Caco-2 (cell line): ENCODE results near the gene MCC. TPM values are rescaled to one million over a fixed set of nuclear protein-coding genes. Genes with fewer than 3 reads are reported as not detected.

Experiments used
- BruUV-seq: library from RNA; stranded (reverse); fragments of 400-500 nt; replicated peaks from 2 replicates; lab custom pipeline; 2021; lab: Mats Ljungman, UMichigan
- CTCF ChIA-PET: fragments of 300-600 bp; sonication (Branson Sonifier 250); formaldehyde crosslinking; loops from one replicate; lab custom pipeline; 2022; ENCODE audit warnings: antibody characterized with exemption; lab: Charles Lee
- POLR2A ChIA-PET: fragments of 300-600 bp; sonication (Branson Sonifier 250); formaldehyde crosslinking; loops from one replicate; lab custom pipeline; 2022; ENCODE audit warnings: antibody characterized with exemption; lab: Charles Lee
- DNase-seq, 2 experiments: peaks; one replicate each; pipeline versions ENCODE4 v3.0.0 to v3.0.0-alpha.2; 2020 to 2022
- H3K27me3 ChIP-seq: replicated peaks from 2 replicates; pipeline ENCODE4 v1.6.0; 2011; ENCODE audit warnings: low read length; ENCODE audit not compliant: control insufficient read depth, insufficient read depth
- H3K36me3 ChIP-seq: 2 replicates; pipeline ENCODE4 v1.5.1; 2011; ENCODE audit warnings: low read length; ENCODE audit not compliant: control insufficient read depth, insufficient read depth
- H3K4me1 ChIP-seq: fragments of 250-450 bp; sonication (Bioruptor Pico); 2 replicates; pipeline ENCODE4 v1.5.1; 2020; ENCODE audit warnings: mild to moderate bottlenecking
- H3K4me3 ChIP-seq: 2 replicates; pipeline ENCODE4 v1.5.1; 2011; ENCODE audit warnings: low read depth, mild to moderate bottlenecking, control low read depth, low read length
- H3K9me3 ChIP-seq: fragments of 250-450 bp; sonication (Bioruptor Pico); 2 replicates; pipeline ENCODE4 v1.5.1; 2020; ENCODE audit warnings: mild to moderate bottlenecking, moderate library complexity
- H3K27ac Mint-ChIP-seq: one replicate; pipeline ENCODE4 v1.8.0; 2022; ENCODE audit warnings: mixed read lengths; ENCODE audit not compliant: unreplicated experiment
- H3K27me3 Mint-ChIP-seq: one replicate; pipeline ENCODE4 v1.8.0; 2022; ENCODE audit warnings: mixed read lengths; ENCODE audit not compliant: insufficient read depth, unreplicated experiment
- H3K36me3 Mint-ChIP-seq: one replicate; pipeline ENCODE4 v1.8.0; 2022; ENCODE audit warnings: mild to moderate bottlenecking, mixed read lengths; ENCODE audit not compliant: insufficient read depth, unreplicated experiment
- H3K4me1 Mint-ChIP-seq: one replicate; pipeline ENCODE4 v1.8.0; 2022; ENCODE audit warnings: low read depth, mixed read lengths; ENCODE audit not compliant: unreplicated experiment
- H3K4me3 Mint-ChIP-seq: one replicate; pipeline ENCODE4 v1.8.0; 2022; ENCODE audit warnings: mild to moderate bottlenecking, moderate library complexity, mixed read lengths; ENCODE audit not compliant: unreplicated experiment
- H3K9me3 Mint-ChIP-seq: one replicate; pipeline ENCODE4 v1.8.0; 2022; ENCODE audit warnings: mixed read lengths; ENCODE audit not compliant: unreplicated experiment
- intact Hi-C: fragments of 100-400 bp; cut with micrococcal nuclease; formaldehyde crosslinking; loops from one replicate; pipeline ENCODE4 v1.10.0; 2022; ENCODE audit not compliant: unreplicated experiment
- total RNA-seq: library from RNA; stranded (reverse); gene quantifications from 2 replicates; pipeline ENCODE4 v1.2.3, GENCODE V29; 2022
- TF ChIP-seq, protein P1 (sequence below), 2 experiments: fragments of 200-600 bp in 1 of 2; IDR thresholded peaks; 1 replicate in 1 of 2; 2 replicates in 1 of 2; pipeline versions ENCODE4 v1.5.1 to v1.8.0; 2011 to 2022; ENCODE audit warnings: antibody characterized with exemption in 1 of 2, control low read depth in 1 of 2, inconsistent platforms in 1 of 2, low read depth in 1 of 2, low read length in 1 of 2, mild to moderate bottlenecking in 1 of 2, moderate library complexity in 1 of 2; ENCODE audit not compliant: insufficient read depth in 1 of 2, severe bottlenecking in 1 of 2, unreplicated experiment in 1 of 2

The MCC gene
- total RNA-seq, 1 experiment from 2014 or later, result 0.09 TPM

DNA sequence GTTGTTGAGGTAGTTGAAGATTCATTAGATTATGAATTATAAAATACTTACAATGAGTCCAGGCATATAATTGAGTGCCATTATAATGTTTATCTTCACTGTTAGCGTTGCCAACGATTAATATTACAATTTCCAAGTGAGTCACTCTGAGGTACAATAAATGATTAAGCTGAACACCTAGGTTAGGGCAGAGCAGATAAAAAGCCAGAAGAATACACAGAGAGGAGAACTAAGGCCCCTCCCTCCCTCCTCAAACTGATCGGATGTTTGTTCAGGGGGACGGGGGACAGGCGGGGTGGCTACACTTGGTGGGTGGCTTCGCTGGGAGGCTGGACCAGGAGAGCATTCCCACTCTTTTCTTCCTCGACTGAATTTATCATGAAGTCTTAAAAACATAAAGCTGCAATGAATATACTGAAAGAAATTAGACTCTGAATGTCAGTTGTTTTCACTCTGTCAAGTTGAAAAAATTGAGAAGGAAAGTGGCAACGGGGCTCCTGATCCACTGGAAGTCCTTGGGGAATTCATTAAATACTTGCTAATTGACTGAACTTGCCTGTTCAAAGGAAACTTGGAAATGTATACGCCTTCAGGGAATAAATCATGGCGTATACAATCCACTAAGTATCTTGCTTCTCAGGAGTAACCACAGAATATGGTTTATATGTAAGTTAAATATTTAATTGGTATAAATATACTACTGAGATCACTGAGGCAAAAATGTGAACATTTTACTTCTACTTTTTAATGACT is 251.5 kb downstream of the MCC start:
- Mint-ChIP-seq H3K27ac (no peak overlapping the region), H3K27me3 (peaks cover 26% of the 10 kb centered on the region), H3K4me3 (no peak overlapping the region), H3K36me3 (no peaks in the 10 kb centered on the region), H3K9me3 (no peaks in the 10 kb centered on the region), H3K4me1 (no peaks in the 10 kb centered on the region)
- POLR2A ChIA-PET, result no interaction called here
- no peak overlapping the region for H3K4me3 ChIP-seq
- no TSS peak for BruUV-seq
- TF ChIP-seq, protein P1, sequence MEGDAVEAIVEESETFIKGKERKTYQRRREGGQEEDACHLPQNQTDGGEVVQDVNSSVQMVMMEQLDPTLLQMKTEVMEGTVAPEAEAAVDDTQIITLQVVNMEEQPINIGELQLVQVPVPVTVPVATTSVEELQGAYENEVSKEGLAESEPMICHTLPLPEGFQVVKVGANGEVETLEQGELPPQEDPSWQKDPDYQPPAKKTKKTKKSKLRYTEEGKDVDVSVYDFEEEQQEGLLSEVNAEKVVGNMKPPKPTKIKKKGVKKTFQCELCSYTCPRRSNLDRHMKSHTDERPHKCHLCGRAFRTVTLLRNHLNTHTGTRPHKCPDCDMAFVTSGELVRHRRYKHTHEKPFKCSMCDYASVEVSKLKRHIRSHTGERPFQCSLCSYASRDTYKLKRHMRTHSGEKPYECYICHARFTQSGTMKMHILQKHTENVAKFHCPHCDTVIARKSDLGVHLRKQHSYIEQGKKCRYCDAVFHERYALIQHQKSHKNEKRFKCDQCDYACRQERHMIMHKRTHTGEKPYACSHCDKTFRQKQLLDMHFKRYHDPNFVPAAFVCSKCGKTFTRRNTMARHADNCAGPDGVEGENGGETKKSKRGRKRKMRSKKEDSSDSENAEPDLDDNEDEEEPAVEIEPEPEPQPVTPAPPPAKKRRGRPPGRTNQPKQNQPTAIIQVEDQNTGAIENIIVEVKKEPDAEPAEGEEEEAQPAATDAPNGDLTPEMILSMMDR (IDR thresholded peaks at IDR 0.05; ENCODE audit: insufficient read depth in 1 of 2, low read depth in 1 of 2, low read length in 1 of 2, severe bottlenecking in 1 of 2, unreplicated experiment in 1 of 2), result no peak
- intact Hi-C loops, result no loop called here
- H3K27me3 ChIP-seq, result no peaks in the 10 kb centered on the region; the same call in 1 of the 2 replicates
- H3K9me3 ChIP-seq, result no peaks in the 10 kb centered on the region
- H3K4me1 ChIP-seq, result no peaks in the 10 kb centered on the region
- no peaks in the 10 kb centered on the region for H3K36me3 ChIP-seq
- CTCF ChIA-PET, result no interaction called here
- DNase-seq, result no peak

DNA sequence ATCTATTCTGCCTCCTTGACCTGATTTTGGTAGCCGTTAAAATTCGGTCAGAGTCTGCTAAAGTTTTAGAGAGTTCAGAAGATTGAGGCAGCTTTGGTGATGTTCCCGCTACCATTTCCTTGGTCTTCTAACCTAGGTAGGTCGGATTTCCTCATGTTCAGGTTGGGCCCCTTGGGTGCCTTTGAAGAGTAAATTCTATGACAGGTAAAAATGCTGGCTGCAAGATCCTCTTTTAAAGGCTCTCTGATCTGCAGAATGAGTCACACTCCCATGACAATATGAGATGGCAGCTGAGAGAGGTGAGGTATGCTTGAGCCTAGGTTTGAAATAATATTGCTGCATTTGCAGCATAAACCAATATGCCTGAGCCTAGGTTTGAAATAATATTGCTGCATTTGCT is 252.4 kb downstream of the MCC start:
- Histone ChIP-seq H3K4me3 (no peak overlapping the region), H3K4me1 (no peaks in the 10 kb centered on the region), H3K36me3 (no peaks in the 10 kb centered on the region), H3K27me3 (no peaks in the 10 kb centered on the region), H3K9me3 (no peaks in the 10 kb centered on the region)
- no peak overlapping the region for H3K4me3 Mint-ChIP-seq
- H3K9me3 Mint-ChIP-seq, result no peaks in the 10 kb centered on the region
- ChIA-PET CTCF (no interaction called here), POLR2A (no interaction called here)
- BruUV-seq, result no TSS peak
- H3K4me1 Mint-ChIP-seq, result no peaks in the 10 kb centered on the region
- peaks cover 27% of the 10 kb centered on the region for H3K27me3 Mint-ChIP-seq
- no peak overlapping the region for H3K27ac Mint-ChIP-seq
- TF ChIP-seq, protein P1 (IDR thresholded peaks at IDR 0.05; ENCODE audit: insufficient read depth in 1 of 2, low read depth in 1 of 2, low read length in 1 of 2, severe bottlenecking in 1 of 2, unreplicated experiment in 1 of 2), result no peak
- H3K36me3 Mint-ChIP-seq, result no peaks in the 10 kb centered on the region
- DNase-seq, result no peak
- intact Hi-C loops, result no loop called here

GRCh38 chr5:113234546-113234945 is 253.7 kb downstream of the MCC start:
- no peaks in the 10 kb centered on the region for H3K27me3 ChIP-seq
- no peaks in the 10 kb centered on the region for H3K4me1 Mint-ChIP-seq
- intact Hi-C loops, result no loop called here
- no peak overlapping the region for H3K4me3 Mint-ChIP-seq
- CTCF ChIA-PET, result no interaction called here
- no peaks in the 10 kb centered on the region for H3K36me3 Mint-ChIP-seq
- no peaks in the 10 kb centered on the region for H3K9me3 Mint-ChIP-seq
- no peak for DNase-seq
- H3K27ac Mint-ChIP-seq, result no peak overlapping the region
- H3K4me3 ChIP-seq, result no peak overlapping the region
- POLR2A ChIA-PET, result no interaction called here
- BruUV-seq, result no TSS peak
- H3K4me1 ChIP-seq, result no peaks in the 10 kb centered on the region
- H3K27me3 Mint-ChIP-seq, result peaks cover 28% of the 10 kb centered on the region
- H3K9me3 ChIP-seq, result no peaks in the 10 kb centered on the region
- TF ChIP-seq, protein P1 (IDR thresholded peaks at IDR 0.05; ENCODE audit: insufficient read depth in 1 of 2, low read depth in 1 of 2, low read length in 1 of 2, severe bottlenecking in 1 of 2, unreplicated experiment in 1 of 2), result no peak
- H3K36me3 ChIP-seq, result no peaks in the 10 kb centered on the region
